GM12865 (cell line): ENCODE measurements around the gene TNIK.

Experiments
- DNase-seq: peaks from one replicate; pipeline ENCODE4 v3.0.0; 2010; ENCODE audit warnings: low read depth
- H3K4me3 ChIP-seq: 2 replicates; pipeline ENCODE4 v1.5.1; 2011; ENCODE audit warnings: mild to moderate bottlenecking, low read depth, low read length, control low read depth
- CTCF ChIP-seq: IDR thresholded peaks from 2 replicates; pipeline ENCODE4 v1.5.1; 2011; ENCODE audit warnings: low read length, control low read depth, low read depth, inconsistent platforms; ENCODE audit not compliant: insufficient read depth; ENCODE audit errors: missing control alignments

The TNIK gene

GRCh38 chr3:171256445-171257250 is 203.6 kb downstream of the TNIK start:
- H3K4me3 ChIP-seq, result peak overlapping the region; percentile 33
- no peak for TF ChIP-seq CTCF
- DNase-seq, result peak; percentile 52

GRCh38 chr3:171255236-171255806 is 204.9 kb downstream of the TNIK start:
- no peak for TF ChIP-seq CTCF
- H3K4me3 ChIP-seq, result peak overlapping the region; percentile 33
- peak; percentile 83 for DNase-seq

- peak overlapping the region; percentile 33; the same call in 1 of the 2 replicates for H3K4me3 ChIP-seq
- TF ChIP-seq CTCF, result no peak
- DNase-seq, result no peak
These were observed 205.9 kb downstream of the TNIK start for GRCh38 chr3:171254315-171254714.

- DNase-seq, result no peak
- H3K4me3 ChIP-seq, result no peak overlapping the region
- TF ChIP-seq CTCF, result no peak
These were observed 208.4 kb downstream of the TNIK start for GRCh38 chr3:171251835-171252234.

GRCh38 chr3:171250444-171250843 is 209.8 kb downstream of the TNIK start:
- peak overlapping the region; percentile 40 for H3K4me3 ChIP-seq
- peak; percentile 58 for DNase-seq
- TF ChIP-seq CTCF, result no peak

- no peak for TF ChIP-seq CTCF
- H3K4me3 ChIP-seq, result peak overlapping the region; percentile 40
- DNase-seq, result no peak
These were observed 211.0 kb downstream of the TNIK start for GRCh38 chr3:171249245-171249644.
